Activated CD8-positive, alpha-beta T cell treated with anti-CD3 and anti-CD28 coated beads for 36 hours (primary cell): ENCODE results near the gene KLHL8. TPM values are rescaled to one million over a fixed set of nuclear protein-coding genes. Genes with fewer than 3 reads are reported as not detected.

Source experiments
- ATAC-seq: fragments of 200-7000 bp; cut with Tn5 transposase; one replicate; pipeline ENCODE4 v1.10.0; 2021; ENCODE audit warnings: mild to moderate bottlenecking, moderate library complexity
- CTCF ChIA-PET: fragments of 350-600 bp; sonication (Branson Sonifier 250); formaldehyde crosslinking; loops from one replicate; lab custom pipeline; 2021; ENCODE audit warnings: antibody characterized with exemption; lab: Charles Lee
- POLR2A ChIA-PET: fragments of 350-600 bp; sonication (Branson Sonifier 250); formaldehyde crosslinking; loops from one replicate; lab custom pipeline; 2021; ENCODE audit warnings: antibody characterized with exemption; lab: Charles Lee
- DNase-seq: peaks from one replicate; pipeline ENCODE4 v3.0.0-alpha.2; 2020
- H3K27ac Mint-ChIP-seq: one replicate; pipeline ENCODE4 v1.8.0; 2021; ENCODE audit warnings: mild to moderate bottlenecking, mixed read lengths
- H3K27me3 Mint-ChIP-seq: one replicate; pipeline ENCODE4 v1.8.0; 2021; ENCODE audit warnings: mixed read lengths
- H3K36me3 Mint-ChIP-seq: one replicate; pipeline ENCODE4 v1.8.0; 2021; ENCODE audit warnings: low read depth, mixed read lengths
- H3K4me1 Mint-ChIP-seq: one replicate; pipeline ENCODE4 v1.8.0; 2021; ENCODE audit warnings: low read depth, mixed read lengths
- H3K4me3 Mint-ChIP-seq: one replicate; pipeline ENCODE4 v1.8.0; 2021; ENCODE audit warnings: mild to moderate bottlenecking, moderate library complexity, mixed read lengths
- H3K9me3 Mint-ChIP-seq: one replicate; pipeline ENCODE4 v1.8.0; 2021; ENCODE audit warnings: mixed read lengths
- CTCF ChIP-seq: fragments of 200-600 bp; IDR thresholded peaks from one replicate; pipeline ENCODE4 v1.8.0; 2022; ENCODE audit warnings: antibody characterized with exemption, mild to moderate bottlenecking
- intact Hi-C: fragments of 100-400 bp; cut with micrococcal nuclease; formaldehyde crosslinking; loops from one replicate; pipeline ENCODE4 v1.10.0; 2022
- total RNA-seq, 2 experiments: library from RNA; stranded (reverse); gene quantifications; one replicate each; pipeline ENCODE4 v1.2.3, GENCODE V29; 2021

Gene KLHL8
- total RNA-seq, 2 experiments from 2014 or later, result 12.0 to 12.5 TPM

- ChIA-PET CTCF (interaction anchor here (0.9 to 2.5 kb wide), 3 partner anchors 8 to 195 kb away, joined by 3 to 12 read pairs (median 4); no protein-coding TSS in a partner anchor), POLR2A (no interaction called here)
- DNase-seq, result no peak
- TF ChIP-seq CTCF, result no peak
- H3K4me1 Mint-ChIP-seq, result peaks cover 15% of the 10 kb centered on the region
- H3K4me3 Mint-ChIP-seq, result no peak overlapping the region
- intact Hi-C loops, result no loop called here
- no peaks in the 10 kb centered on the region for H3K27me3 Mint-ChIP-seq
- no peaks in the 10 kb centered on the region for H3K9me3 Mint-ChIP-seq
- no peak for ATAC-seq
- peaks cover 25% of the 10 kb centered on the region for H3K36me3 Mint-ChIP-seq
- no peak overlapping the region for H3K27ac Mint-ChIP-seq
These were observed 103.2 kb downstream of the KLHL8 start for GRCh38 chr4:87117051-87117731.

GRCh38 chr4:87116231-87116630, 104.2 kb downstream of the KLHL8 start:
- ChIA-PET POLR2A (no interaction called here), CTCF (interaction anchor here (0.6 to 2.5 kb wide), 3 partner anchors 9 to 197 kb away, joined by 3 to 12 read pairs (median 4); no protein-coding TSS in a partner anchor)
- no peak for ATAC-seq
- no peak overlapping the region for H3K4me3 Mint-ChIP-seq
- peaks cover 30% of the 10 kb centered on the region for H3K36me3 Mint-ChIP-seq
- H3K4me1 Mint-ChIP-seq, result peaks cover 14% of the 10 kb centered on the region
- TF ChIP-seq CTCF, result no peak
- no peaks in the 10 kb centered on the region for H3K9me3 Mint-ChIP-seq
- no peak overlapping the region for H3K27ac Mint-ChIP-seq
- H3K27me3 Mint-ChIP-seq, result no peaks in the 10 kb centered on the region
- intact Hi-C loops, result no loop called here
- DNase-seq, result no peak

- H3K27ac Mint-ChIP-seq, result no peak overlapping the region
- ChIA-PET CTCF (interaction anchor here (1.0 to 2.3 kb wide), 3 partner anchors 36 to 192 kb away, joined by 3 to 11 read pairs (median 4); no protein-coding TSS in a partner anchor), POLR2A (no interaction called here)
- no peaks in the 10 kb centered on the region for H3K27me3 Mint-ChIP-seq
- H3K4me3 Mint-ChIP-seq, result no peak overlapping the region
- no peak for DNase-seq
- peaks cover 6% of the 10 kb centered on the region for H3K4me1 Mint-ChIP-seq
- H3K9me3 Mint-ChIP-seq, result no peaks in the 10 kb centered on the region
- intact Hi-C loops, result no loop called here
- TF ChIP-seq CTCF, result no peak
- H3K36me3 Mint-ChIP-seq, result peaks cover 24% of the 10 kb centered on the region
- ATAC-seq, result no peak
These were observed 106.0 kb downstream of the KLHL8 start for GRCh38 chr4:87114245-87115062.

GRCh38 chr4:87112063-87112462, 108.4 kb downstream of the KLHL8 start:
- H3K9me3 Mint-ChIP-seq, result no peaks in the 10 kb centered on the region
- no peak overlapping the region for H3K27ac Mint-ChIP-seq
- DNase-seq (no peak), ATAC-seq (no peak)
- ChIA-PET CTCF (no interaction called here), POLR2A (no interaction called here)
- intact Hi-C loops, result no loop called here
- TF ChIP-seq CTCF, result no peak
- H3K4me1 Mint-ChIP-seq, result peaks cover 4% of the 10 kb centered on the region
- peaks cover 22% of the 10 kb centered on the region for H3K36me3 Mint-ChIP-seq
- no peak overlapping the region for H3K4me3 Mint-ChIP-seq
- no peaks in the 10 kb centered on the region for H3K27me3 Mint-ChIP-seq

Other genes with a start within 250 kb of the KLHL8 start
- under 1 TPM in 1 of 2 experiments, not detected in 1; 0.16 TPM for gene HSD17B13, start 102.3 kb upstream of the KLHL8 start, total RNA-seq
- gene HSD17B11, start 170.6 kb upstream of the KLHL8 start, total RNA-seq, result 10 to 100 TPM; 21.2 to 21.7 TPM
- gene NUDT9, start 202.0 kb upstream of the KLHL8 start, total RNA-seq, result 10 to 100 TPM; 11.9 to 12.3 TPM